PC-9 (cell line): Measurements from ENCODE around the gene NAA25.

ENCODE experiments used
- CTCF ChIP-seq: fragments of 200-600 bp; sonication (generic); conservative IDR thresholded peaks from 2 replicates; pipeline ENCODE4 v1.6.1; 2017; ENCODE audit warnings: mixed run types, antibody characterized with exemption, mild to moderate bottlenecking, moderate library complexity
- EZH2 ChIP-seq: fragments of 200-600 bp; sonication (generic); IDR thresholded peaks from 2 replicates; pipeline ENCODE4 v1.8.0; 2017; ENCODE audit warnings: antibody characterized with exemption, low read depth

GRCh38 chr12:112107306-112108201, 1.0 kb downstream of the NAA25 start:
- TF ChIP-seq CTCF (no peak), EZH2 (no peak)
